Uterus (tissue), 2 donors: ENCODE results near the gene MFSD2A.

Experiments
- CTCF ChIP-seq, 4 experiments: fragments of 200-600 bp in 2 of 4; fragments of 450-650 bp in 2 of 4; sonication (generic) in 2 of 4; IDR thresholded peaks; one replicate each; pipeline ENCODE4 v1.5.1; 2016 to 2019; ENCODE audit warnings: antibody characterized with exemption in 4 of 4, mild to moderate bottlenecking in 2 of 4, moderate library complexity in 1 of 4
- POLR2A ChIP-seq, 2 donors: fragments of 450-650 bp; IDR thresholded peaks; one replicate each; pipeline ENCODE4 v1.6.1; 2016; ENCODE audit warnings: antibody characterized with exemption in 2 of 2, mild to moderate bottlenecking in 1 of 2, moderate library complexity in 1 of 2

- TF ChIP-seq CTCF (IDR thresholded peaks at IDR 0.05) (no peak), POLR2A (IDR thresholded peaks at IDR 0.05) (no peak)
These were observed 14.1 kb downstream of the MFSD2A start for GRCh38 chr1:39969048-39969447.
